ENCODE data around the gene BRDT.
A peak's percentile ranks its signal among the peaks of the same experiment; 100 is the strongest.
"Not testable (repeated sequence)": the region's sequence is repeated elsewhere in the genome, so short reads cannot be mapped to it uniquely, and the experiment has no call there.

The BRDT gene

GRCh38 chr1:92016720-92017316, 67.6 kb downstream of the BRDT start:
- no peak for TF ChIP-seq CTCF (IDR thresholded peaks at IDR 0.05; ENCODE audit: low read length, missing control alignments)
- DNase-seq (ENCODE audit: low read depth): no peak
- H3K4me3 ChIP-seq (replicated peaks; ENCODE audit: low read depth, low read length): no peak overlapping the region

GRCh38 chr1:92017656-92018055, 68.5 kb downstream of the BRDT start:
- TF ChIP-seq CTCF (IDR thresholded peaks at IDR 0.05; ENCODE audit: low read length, missing control alignments): no peak
- no peak overlapping the region for H3K4me3 ChIP-seq (replicated peaks; ENCODE audit: low read depth, low read length)
- DNase-seq (ENCODE audit: low read depth): no peak

- H3K4me3 ChIP-seq (replicated peaks; ENCODE audit: low read depth, low read length); DNase-seq (ENCODE audit: low read depth): not testable (repeated sequence)
These were observed 76.8 kb downstream of the BRDT start for GRCh38 chr1:92026042-92026441.

GRCh38 chr1:92026806-92027205, 77.6 kb downstream of the BRDT start:
- no peak for TF ChIP-seq CTCF (IDR thresholded peaks at IDR 0.05; ENCODE audit: low read length, missing control alignments)
- no peak for DNase-seq (ENCODE audit: low read depth)

GRCh38 chr1:92029241-92029922, 80.2 kb downstream of the BRDT start:
- TF ChIP-seq CTCF (IDR thresholded peaks at IDR 0.05; ENCODE audit: low read length, missing control alignments): no peak
- H3K4me3 ChIP-seq (replicated peaks; ENCODE audit: low read depth, low read length): peak overlapping the region; percentile 40
- no peak for DNase-seq (ENCODE audit: low read depth)

More at GRCh38 chr1:92026806-92027205, 77.6 kb downstream of the BRDT start:
- H3K4me3 ChIP-seq (replicated peaks; ENCODE audit: low read depth, low read length): no peak overlapping the region

- no peak overlapping the region for H3K4me3 ChIP-seq (replicated peaks; ENCODE audit: low read depth, low read length)
- DNase-seq (ENCODE audit: low read depth): peak; percentile 15
These were observed 81.5 kb downstream of the BRDT start for GRCh38 chr1:92030656-92031107.

More at GRCh38 chr1:92030656-92031107, 81.5 kb downstream of the BRDT start:
- TF ChIP-seq CTCF (IDR thresholded peaks at IDR 0.05; ENCODE audit: low read length, missing control alignments): no peak

All from fibroblast of pulmonary artery (primary cell).